HG03025 (cell line): ENCODE measurements around the gene BCAS3.
"Not testable (repeated sequence)": the region's sequence is repeated elsewhere in the genome, so short reads cannot be mapped to it uniquely, and the experiment has no call there.

Source experiments
- ATAC-seq: cut with Tn5 transposase; IDR thresholded peaks from one replicate; pipeline ENCODE4 v1.9.1; 2021; ENCODE audit warnings: mild to moderate bottlenecking, moderate library complexity; ENCODE audit not compliant: unreplicated experiment, low FRiP score

Gene BCAS3

GRCh38 chr17:60781880-60782412 lies 104.3 kb downstream of the BCAS3 start:
- no peak for ATAC-seq

- no peak for ATAC-seq
These were observed 105.1 kb downstream of the BCAS3 start for GRCh38 chr17:60782742-60783141.

GRCh38 chr17:60790205-60790604 lies 112.6 kb downstream of the BCAS3 start:
- ATAC-seq = no peak

- no peak for ATAC-seq
These were observed 114.7 kb downstream of the BCAS3 start for GRCh38 chr17:60792250-60792898.

GRCh38 chr17:60798576-60798975 lies 120.9 kb downstream of the BCAS3 start:
- no peak for ATAC-seq

GRCh38 chr17:60802377-60802776 lies 124.7 kb downstream of the BCAS3 start:
- no peak for ATAC-seq

GRCh38 chr17:60803059-60803458 lies 125.4 kb downstream of the BCAS3 start:
- ATAC-seq = no peak

GRCh38 chr17:60804831-60805230 lies 127.2 kb downstream of the BCAS3 start:
- no peak for ATAC-seq

- ATAC-seq = no peak
These were observed 131.8 kb downstream of the BCAS3 start for GRCh38 chr17:60809421-60809820.

- not testable (repeated sequence) for ATAC-seq
These were observed 137.3 kb downstream of the BCAS3 start for GRCh38 chr17:60814941-60815340.

GRCh38 chr17:60817192-60817591 lies 139.5 kb downstream of the BCAS3 start:
- no peak for ATAC-seq

- ATAC-seq = no peak
These were observed 141.9 kb downstream of the BCAS3 start for GRCh38 chr17:60819447-60820130.

GRCh38 chr17:60823515-60823914 lies 145.9 kb downstream of the BCAS3 start:
- no peak for ATAC-seq

GRCh38 chr17:60825351-60825750 lies 147.7 kb downstream of the BCAS3 start:
- no peak for ATAC-seq

- no peak for ATAC-seq
These were observed 150.3 kb downstream of the BCAS3 start for GRCh38 chr17:60827943-60828342.

- ATAC-seq = no peak
These were observed 154.5 kb downstream of the BCAS3 start for GRCh38 chr17:60832151-60832585.

GRCh38 chr17:60832631-60833030 lies 155.0 kb downstream of the BCAS3 start:
- no peak for ATAC-seq

- ATAC-seq = no peak
These were observed 162.8 kb downstream of the BCAS3 start for GRCh38 chr17:60840456-60840855.

GRCh38 chr17:60845012-60845411 lies 167.4 kb downstream of the BCAS3 start:
- no peak for ATAC-seq

- ATAC-seq = no peak
These were observed 168.5 kb downstream of the BCAS3 start for GRCh38 chr17:60846175-60846574.

- no peak for ATAC-seq
These were observed 173.5 kb downstream of the BCAS3 start for GRCh38 chr17:60851181-60851580.

- no peak for ATAC-seq
These were observed 180.0 kb downstream of the BCAS3 start for GRCh38 chr17:60857556-60858080.
